HepG2 (cell line): Measurements from ENCODE around the gene MTM1. TPM values are rescaled to one million over a fixed set of nuclear protein-coding genes. Genes with fewer than 3 reads are reported as not detected.

Source experiments
- ATAC-seq: fragments of 200-7000 bp; cut with Tn5 transposase; 3 replicates; pipeline ENCODE4 v1.9.1; 2020; ENCODE audit warnings: mild to moderate bottlenecking, moderate library complexity
- BruUV-seq: library from RNA; stranded (reverse); fragments of 400-500 nt; replicated peaks from 2 replicates; lab custom pipeline; 2021; lab: Mats Ljungman, UMichigan
- CTCF ChIA-PET: fragments of 300-600 bp; formaldehyde crosslinking; extraction: SDS; loops from one replicate; lab custom pipeline; 2021; ENCODE audit warnings: low total read pairs, inconsistent platforms, low intra/inter-chr PET ratio; lab: Yijun Ruan, JAX
- POLR2A ChIA-PET: fragments of 350-600 bp; sonication (Branson Sonifier 250); formaldehyde crosslinking; loops from one replicate; lab custom pipeline; 2020; ENCODE audit warnings: antibody characterized with exemption, inconsistent platforms; lab: Yijun Ruan, JAX
- DNase-seq: peaks from one replicate; pipeline ENCODE4 v3.0.0-alpha.2; 2015; ENCODE audit warnings: low spot score
- FAIRE-seq: peaks from 3 replicates; lab custom pipeline; 2011; peaks lifted over from hg19 to GRCh38; lab: Jason Lieb, UNC
- H2AFZ ChIP-seq: one replicate; pipeline ENCODE4 v1.6.1; 2011; ENCODE audit warnings: low read length, inconsistent platforms
- H3K27ac ChIP-seq: fragments of 300-600 bp; 3 replicates; pipeline ENCODE4 v1.8.0; 2011; ENCODE audit warnings: mixed run types, mild to moderate bottlenecking, mixed read lengths, low read length, inconsistent platforms; ENCODE audit not compliant: insufficient read depth; ENCODE audit errors: extremely low read length
- H3K27me3 ChIP-seq, 2 experiments: fragments of 200-600 bp in 1 of 2; 2 replicates in 1 of 2; 3 replicates in 1 of 2; pipeline versions ENCODE4 v1.6.0 to v1.8.0; 2011; ENCODE audit warnings: low read length in 2 of 2, mild to moderate bottlenecking in 2 of 2, moderate library complexity in 2 of 2, inconsistent platforms in 1 of 2; ENCODE audit not compliant: insufficient read depth in 2 of 2, control insufficient read depth in 1 of 2
- H3K36me3 ChIP-seq, 2 experiments: fragments of 200-600 bp in 1 of 2; replicated peaks in 1 of 2; 2 replicates in 1 of 2; 3 replicates in 1 of 2; pipeline versions ENCODE4 v1.5.1 to v1.8.0; 2011; ENCODE audit warnings: low read length in 2 of 2, inconsistent platforms in 1 of 2; ENCODE audit not compliant: insufficient read depth in 2 of 2, control insufficient read depth in 1 of 2
- H3K4me1 ChIP-seq: 2 replicates; pipeline ENCODE4 v1.5.1; 2012; ENCODE audit warnings: low read length, inconsistent platforms; ENCODE audit not compliant: insufficient read depth
- H3K4me2 ChIP-seq: 2 replicates; pipeline ENCODE4 v1.6.0; 2011; ENCODE audit warnings: low read depth, low read length, inconsistent platforms
- H3K4me3 ChIP-seq, 3 experiments: fragments of 200-600 bp in 1 of 3; sonication (generic), shearing (Covaris generic) in 1 of 3; replicated peaks in 1 of 3; 2 replicates each; pipeline ENCODE4 v1.5.1; 2011 to 2016; ENCODE audit warnings: low read length in 3 of 3, inconsistent platforms in 2 of 3, low read depth in 2 of 3, mild to moderate bottlenecking in 2 of 3, control low read depth in 1 of 3, mixed read lengths in 1 of 3; ENCODE audit not compliant: insufficient read depth in 1 of 3
- H3K79me2 ChIP-seq: one replicate; pipeline ENCODE4 v1.6.1; 2011; ENCODE audit warnings: low read length, inconsistent platforms; ENCODE audit not compliant: insufficient read depth
- H3K9ac ChIP-seq: 2 replicates; pipeline ENCODE4 v1.6.0; 2011; ENCODE audit warnings: mild to moderate bottlenecking, low read depth, low read length, inconsistent platforms; ENCODE audit not compliant: insufficient read depth
- H3K9me3 ChIP-seq: 2 replicates; pipeline ENCODE4 v1.5.1; 2012; ENCODE audit warnings: mild to moderate bottlenecking, low read length
- H4K20me1 ChIP-seq: 2 replicates; pipeline ENCODE4 v1.6.0; 2011; ENCODE audit warnings: inconsistent platforms, mild to moderate bottlenecking, low read length, moderate library complexity; ENCODE audit not compliant: insufficient read depth
- ETV5 ChIP-seq: IDR thresholded peaks from 2 replicates; pipeline ENCODE4 v1.6.1; 2018; ENCODE audit warnings: missing biosample characterization, missing genetic modification reagents, inconsistent platforms, borderline replicate concordance
- ZNF24 ChIP-seq: fragments of 450-650 bp; IDR thresholded peaks from 2 replicates; pipeline ENCODE4 v1.6.1; 2017; ENCODE audit warnings: antibody characterized with exemption, mild to moderate bottlenecking
- ZNF253 ChIP-seq: sonication (generic); formaldehyde crosslinking; IDR thresholded peaks from 2 replicates; pipeline ENCODE4 v1.8.0; 2022; ENCODE audit warnings: mild to moderate bottlenecking, missing genetic modification reagents, borderline replicate concordance
- ZNF747 ChIP-seq: sonication (generic); formaldehyde crosslinking; IDR thresholded peaks from 2 replicates; pipeline ENCODE4 v1.8.1; 2023; ENCODE audit warnings: missing genetic modification reagents, mild to moderate bottlenecking, borderline replicate concordance
- WGBS: methylation state at CpG from one replicate; pipeline ENCODE4 v1.1.6; 2017; ENCODE audit warnings: low lambda C conversion rate; 5-methylcytosine and 5-hydroxymethylcytosine counted together
- in situ Hi-C: cut with HindIII; loops from 2 replicates; pipeline ENCODE4 v1.10.0; 2017; ENCODE audit warnings: low pct_unique_long_range_greater_than_20kb; ENCODE audit not compliant: extremely low pct_ligation_motif_present
- intact Hi-C: fragments of 100-400 bp; cut with micrococcal nuclease; formaldehyde crosslinking; loops from one replicate; pipeline ENCODE4 v1.10.0; 2022; ENCODE audit not compliant: unreplicated experiment
- polyA plus RNA-seq, 8 experiments: library from polyadenylated mRNA; depleted of rRNA in 3 of 8; stranded (reverse) in 7 of 8; unstranded in 1 of 8; fragments of >200 nt; fragmentation: Illumina TruSeq in 4 of 8; extraction: Trizol in 4 of 8; gene quantifications; 2 replicates each; pipeline versions ENCODE4 v1.2.1 to v1.2.3, GENCODE V29; 2011 to 2016; ENCODE audit warnings: low read depth in 4 of 8, missing spikeins in 1 of 8, mixed read lengths in 1 of 8; ENCODE audit not compliant: insufficient read depth in 1 of 8
- total RNA-seq, 5 experiments: library from RNA; depleted of rRNA; stranded (reverse); fragments of >200 nt; fragmentation: Illumina TruSeq; extraction: Trizol; gene quantifications; 2 replicates each; pipeline ENCODE4 v1.2.3, GENCODE V29; 2016; ENCODE audit warnings: low read depth in 1 of 5
- TF ChIP-seq, protein P1 (sequence below): sonication (generic); formaldehyde crosslinking; IDR thresholded peaks from 2 replicates; pipeline ENCODE4 v1.5.1; 2020; ENCODE audit warnings: mild to moderate bottlenecking, missing genetic modification reagents, borderline replicate concordance
- TF ChIP-seq, protein P2 (sequence below): sonication (generic); formaldehyde crosslinking; IDR thresholded peaks from 2 replicates; pipeline ENCODE4 v1.8.1; 2023; ENCODE audit warnings: mild to moderate bottlenecking, moderate library complexity, missing genetic modification reagents
- TF ChIP-seq, protein P3 (sequence below): sonication (generic); formaldehyde crosslinking; IDR thresholded peaks from 2 replicates; pipeline ENCODE4 v1.4.0; 2020; ENCODE audit warnings: missing genetic modification reagents
- TF ChIP-seq, protein P4 (sequence below): sonication (generic); formaldehyde crosslinking; IDR thresholded peaks from 2 replicates; pipeline ENCODE4 v1.4.0; 2020; ENCODE audit warnings: low read depth, mild to moderate bottlenecking, missing genetic modification reagents
- TF ChIP-seq, protein P5 (sequence below): sonication (generic); formaldehyde crosslinking; IDR thresholded peaks from 2 replicates; pipeline ENCODE4 v1.8.0; 2022; ENCODE audit warnings: missing genetic modification reagents, mild to moderate bottlenecking, moderate library complexity, borderline replicate concordance

Gene MTM1
- total and polyA plus RNA-seq, 2 of the 13 experiments (the other 11 are each of a cell fraction or from before 2014, with no cell fraction given) = 12.0 to 15.2 TPM

DNA sequence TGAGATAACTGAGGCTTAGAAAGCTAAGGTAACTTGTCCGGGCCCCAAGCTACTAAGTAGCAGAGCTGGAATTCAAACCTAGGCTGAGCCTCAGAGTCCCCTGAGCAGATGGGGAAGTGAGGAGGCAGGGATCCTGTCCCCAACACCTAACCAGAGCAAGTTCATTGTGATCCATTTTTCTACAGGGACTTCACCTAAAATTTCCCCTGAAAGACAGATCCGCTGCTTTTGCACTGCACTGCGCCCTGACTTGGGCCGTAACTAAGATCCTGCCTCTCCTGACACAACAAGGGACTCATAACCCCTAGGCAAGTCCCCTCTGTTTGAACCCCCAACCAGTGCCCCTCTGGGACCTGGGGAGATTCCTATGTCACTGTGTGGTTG is 25.6 kb upstream of the MTM1 start:
- Histone ChIP-seq H3K4me3 (no peak overlapping the region), H3K79me2 (no peaks in the 10 kb centered on the region), H3K27ac (no peak overlapping the region), H2AFZ (no peak overlapping the region), H3K4me2 (no peak overlapping the region), H3K9me3 (no peaks in the 10 kb centered on the region), H3K9ac (no peak overlapping the region), H3K27me3 (no peaks in the 10 kb centered on the region; a peak in 1 of 5 replicates), H3K36me3 (no peaks in the 10 kb centered on the region), H3K4me1 (peaks cover 34% of the 10 kb centered on the region), H4K20me1 (no peaks in the 10 kb centered on the region)
- no peak for DNase-seq
- POLR2A ChIA-PET = no interaction called here
- no TSS peak for BruUV-seq
- FAIRE-seq = no peak
- ATAC-seq = no peak
- intact Hi-C loops (loop anchor here (10.0 kb wide), 1 partner anchor 172 kb away; no protein-coding TSS in a partner anchor), in situ Hi-C loops (loop anchor here (10.0 kb wide), 1 partner anchor 142 kb away; no protein-coding TSS in a partner anchor)
- WGBS = no CpG with 5 or more reads among the region's 4 CpGs
- CTCF ChIA-PET = no interaction called here
- TF ChIP-seq, protein P1, sequence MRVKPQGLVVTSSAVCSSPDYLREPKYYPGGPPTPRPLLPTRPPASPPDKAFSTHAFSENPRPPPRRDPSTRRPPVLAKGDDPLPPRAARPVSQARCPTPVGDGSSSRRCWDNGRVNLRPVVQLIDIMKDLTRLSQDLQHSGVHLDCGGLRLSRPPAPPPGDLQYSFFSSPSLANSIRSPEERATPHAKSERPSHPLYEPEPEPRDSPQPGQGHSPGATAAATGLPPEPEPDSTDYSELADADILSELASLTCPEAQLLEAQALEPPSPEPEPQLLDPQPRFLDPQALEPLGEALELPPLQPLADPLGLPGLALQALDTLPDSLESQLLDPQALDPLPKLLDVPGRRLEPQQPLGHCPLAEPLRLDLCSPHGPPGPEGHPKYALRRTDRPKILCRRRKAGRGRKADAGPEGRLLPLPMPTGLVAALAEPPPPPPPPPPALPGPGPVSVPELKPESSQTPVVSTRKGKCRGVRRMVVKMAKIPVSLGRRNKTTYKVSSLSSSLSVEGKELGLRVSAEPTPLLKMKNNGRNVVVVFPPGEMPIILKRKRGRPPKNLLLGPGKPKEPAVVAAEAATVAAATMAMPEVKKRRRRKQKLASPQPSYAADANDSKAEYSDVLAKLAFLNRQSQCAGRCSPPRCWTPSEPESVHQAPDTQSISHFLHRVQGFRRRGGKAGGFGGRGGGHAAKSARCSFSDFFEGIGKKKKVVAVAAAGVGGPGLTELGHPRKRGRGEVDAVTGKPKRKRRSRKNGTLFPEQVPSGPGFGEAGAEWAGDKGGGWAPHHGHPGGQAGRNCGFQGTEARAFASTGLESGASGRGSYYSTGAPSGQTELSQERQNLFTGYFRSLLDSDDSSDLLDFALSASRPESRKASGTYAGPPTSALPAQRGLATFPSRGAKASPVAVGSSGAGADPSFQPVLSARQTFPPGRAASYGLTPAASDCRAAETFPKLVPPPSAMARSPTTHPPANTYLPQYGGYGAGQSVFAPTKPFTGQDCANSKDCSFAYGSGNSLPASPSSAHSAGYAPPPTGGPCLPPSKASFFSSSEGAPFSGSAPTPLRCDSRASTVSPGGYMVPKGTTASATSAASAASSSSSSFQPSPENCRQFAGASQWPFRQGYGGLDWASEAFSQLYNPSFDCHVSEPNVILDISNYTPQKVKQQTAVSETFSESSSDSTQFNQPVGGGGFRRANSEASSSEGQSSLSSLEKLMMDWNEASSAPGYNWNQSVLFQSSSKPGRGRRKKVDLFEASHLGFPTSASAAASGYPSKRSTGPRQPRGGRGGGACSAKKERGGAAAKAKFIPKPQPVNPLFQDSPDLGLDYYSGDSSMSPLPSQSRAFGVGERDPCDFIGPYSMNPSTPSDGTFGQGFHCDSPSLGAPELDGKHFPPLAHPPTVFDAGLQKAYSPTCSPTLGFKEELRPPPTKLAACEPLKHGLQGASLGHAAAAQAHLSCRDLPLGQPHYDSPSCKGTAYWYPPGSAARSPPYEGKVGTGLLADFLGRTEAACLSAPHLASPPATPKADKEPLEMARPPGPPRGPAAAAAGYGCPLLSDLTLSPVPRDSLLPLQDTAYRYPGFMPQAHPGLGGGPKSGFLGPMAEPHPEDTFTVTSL (CRISPR knock-in tag) = no peak
- TF ChIP-seq, protein P2, sequence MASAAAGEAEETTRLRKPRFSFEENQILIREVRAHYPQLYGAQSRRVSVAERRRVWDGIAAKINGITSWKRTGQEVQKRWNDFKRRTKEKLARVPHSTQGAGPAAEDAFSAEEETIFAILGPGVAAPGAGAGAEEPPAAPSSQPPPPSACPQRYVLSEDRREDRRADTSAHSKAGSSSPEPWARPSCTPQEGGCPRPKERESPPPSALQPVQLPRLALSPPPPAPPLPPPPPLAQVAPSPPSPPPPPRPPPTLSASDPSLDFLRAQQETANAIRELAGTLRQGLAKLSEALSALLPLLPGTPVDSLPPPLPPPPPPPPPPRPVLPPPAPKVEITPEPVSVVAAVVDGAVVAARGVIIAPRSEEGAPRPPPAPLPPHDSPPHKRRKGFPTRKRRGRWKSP (CRISPR knock-in tag) = no peak
- no peak for TF ChIP-seq ZNF253
- TF ChIP-seq, protein P3, sequence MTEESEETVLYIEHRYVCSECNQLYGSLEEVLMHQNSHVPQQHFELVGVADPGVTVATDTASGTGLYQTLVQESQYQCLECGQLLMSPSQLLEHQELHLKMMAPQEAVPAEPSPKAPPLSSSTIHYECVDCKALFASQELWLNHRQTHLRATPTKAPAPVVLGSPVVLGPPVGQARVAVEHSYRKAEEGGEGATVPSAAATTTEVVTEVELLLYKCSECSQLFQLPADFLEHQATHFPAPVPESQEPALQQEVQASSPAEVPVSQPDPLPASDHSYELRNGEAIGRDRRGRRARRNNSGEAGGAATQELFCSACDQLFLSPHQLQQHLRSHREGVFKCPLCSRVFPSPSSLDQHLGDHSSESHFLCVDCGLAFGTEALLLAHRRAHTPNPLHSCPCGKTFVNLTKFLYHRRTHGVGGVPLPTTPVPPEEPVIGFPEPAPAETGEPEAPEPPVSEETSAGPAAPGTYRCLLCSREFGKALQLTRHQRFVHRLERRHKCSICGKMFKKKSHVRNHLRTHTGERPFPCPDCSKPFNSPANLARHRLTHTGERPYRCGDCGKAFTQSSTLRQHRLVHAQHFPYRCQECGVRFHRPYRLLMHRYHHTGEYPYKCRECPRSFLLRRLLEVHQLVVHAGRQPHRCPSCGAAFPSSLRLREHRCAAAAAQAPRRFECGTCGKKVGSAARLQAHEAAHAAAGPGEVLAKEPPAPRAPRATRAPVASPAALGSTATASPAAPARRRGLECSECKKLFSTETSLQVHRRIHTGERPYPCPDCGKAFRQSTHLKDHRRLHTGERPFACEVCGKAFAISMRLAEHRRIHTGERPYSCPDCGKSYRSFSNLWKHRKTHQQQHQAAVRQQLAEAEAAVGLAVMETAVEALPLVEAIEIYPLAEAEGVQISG = no peak
- TF ChIP-seq, protein P4, sequence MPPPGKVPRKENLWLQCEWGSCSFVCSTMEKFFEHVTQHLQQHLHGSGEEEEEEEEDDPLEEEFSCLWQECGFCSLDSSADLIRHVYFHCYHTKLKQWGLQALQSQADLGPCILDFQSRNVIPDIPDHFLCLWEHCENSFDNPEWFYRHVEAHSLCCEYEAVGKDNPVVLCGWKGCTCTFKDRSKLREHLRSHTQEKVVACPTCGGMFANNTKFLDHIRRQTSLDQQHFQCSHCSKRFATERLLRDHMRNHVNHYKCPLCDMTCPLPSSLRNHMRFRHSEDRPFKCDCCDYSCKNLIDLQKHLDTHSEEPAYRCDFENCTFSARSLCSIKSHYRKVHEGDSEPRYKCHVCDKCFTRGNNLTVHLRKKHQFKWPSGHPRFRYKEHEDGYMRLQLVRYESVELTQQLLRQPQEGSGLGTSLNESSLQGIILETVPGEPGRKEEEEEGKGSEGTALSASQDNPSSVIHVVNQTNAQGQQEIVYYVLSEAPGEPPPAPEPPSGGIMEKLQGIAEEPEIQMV (CRISPR knock-in tag) = no peak
- no peak for TF ChIP-seq ZNF747 (CRISPR knock-in tag)
- TF ChIP-seq, protein P5, sequence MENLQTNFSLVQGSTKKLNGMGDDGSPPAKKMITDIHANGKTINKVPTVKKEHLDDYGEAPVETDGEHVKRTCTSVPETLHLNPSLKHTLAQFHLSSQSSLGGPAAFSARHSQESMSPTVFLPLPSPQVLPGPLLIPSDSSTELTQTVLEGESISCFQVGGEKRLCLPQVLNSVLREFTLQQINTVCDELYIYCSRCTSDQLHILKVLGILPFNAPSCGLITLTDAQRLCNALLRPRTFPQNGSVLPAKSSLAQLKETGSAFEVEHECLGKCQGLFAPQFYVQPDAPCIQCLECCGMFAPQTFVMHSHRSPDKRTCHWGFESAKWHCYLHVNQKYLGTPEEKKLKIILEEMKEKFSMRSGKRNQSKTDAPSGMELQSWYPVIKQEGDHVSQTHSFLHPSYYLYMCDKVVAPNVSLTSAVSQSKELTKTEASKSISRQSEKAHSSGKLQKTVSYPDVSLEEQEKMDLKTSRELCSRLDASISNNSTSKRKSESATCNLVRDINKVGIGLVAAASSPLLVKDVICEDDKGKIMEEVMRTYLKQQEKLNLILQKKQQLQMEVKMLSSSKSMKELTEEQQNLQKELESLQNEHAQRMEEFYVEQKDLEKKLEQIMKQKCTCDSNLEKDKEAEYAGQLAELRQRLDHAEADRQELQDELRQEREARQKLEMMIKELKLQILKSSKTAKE (CRISPR knock-in tag) = no peak
- TF ChIP-seq ZNF24 = no peak
- no peak for TF ChIP-seq ETV5 (CRISPR knock-in tag)
